A549 treated with AZD2906 at 1 μM for 4 hours (cell line): Measurements from ENCODE around the gene ALDH1L2. TPM values are rescaled to one million over a fixed set of nuclear protein-coding genes. Genes with fewer than 3 reads are reported as not detected.

Experiments used
- total RNA-seq: library from RNA; stranded (reverse); fragments of 200-300 nt; extraction: Qiagen RNA extraction; gene quantifications from 5 replicates; pipeline ENCODE4 v1.2.3, GENCODE V29; 2022

ALDH1L2 gene
- total RNA-seq: 2.5 to 4.0 TPM (median 3.5 TPM) in 5 replicates

GRCh38 chr12:105084251-105085250, at the start of gene ALDH1L2:
ALDH1L2 (minus strand) TSS chr12:105084458; CDS start chr12:105084436, 22 bp downstream.

GRCh38 chr12:105107494-105108371, 23.5 kb upstream of the ALDH1L2 start, which contains the start of gene WASHC4:
WASHC4 (plus strand) TSS chr12:105107731; CDS start chr12:105107801, 70 bp downstream.

GRCh38 chr12:104986022-104986941, 98.0 kb downstream of the ALDH1L2 start, which contains the start of gene NOPCHAP1:
NOPCHAP1 (plus strand) TSS chr12:104986316; CDS start chr12:104986353, 37 bp downstream.

Other genes with a start within 250 kb of the ALDH1L2 start
- 20.9 to 24.0 TPM (median 23.0 TPM) in 5 replicates for gene SLC41A2, start 126.2 kb downstream of the ALDH1L2 start, total RNA-seq
- gene NOPCHAP1, start 98.1 kb downstream of the ALDH1L2 start, total RNA-seq: 24.7 to 35.2 TPM (median 33.8 TPM) in 5 replicates
- gene WASHC4, start 23.3 kb upstream of the ALDH1L2 start, total RNA-seq: 21.3 to 28.2 TPM (median 23.3 TPM) in 5 replicates
- 20.1 to 33.3 TPM (median 23.7 TPM) in 5 replicates for gene APPL2, start 151.7 kb upstream of the ALDH1L2 start, total RNA-seq
- 116 to 135 TPM (median 122 TPM) in 5 replicates for gene C12orf75, start 246.2 kb upstream of the ALDH1L2 start, total RNA-seq